Thyroid gland (tissue), 4 donors: Measurements from ENCODE around the gene CNKSR1. TPM values are rescaled to one million over a fixed set of nuclear protein-coding genes. Genes with fewer than 3 reads are reported as not detected.
A peak's percentile ranks its signal among the peaks of the same experiment; 100 is the strongest.

Source experiments
- DNase-seq, 2 donors: peaks; one replicate each; pipeline ENCODE4 v3.0.0-alpha.2; 2019
- H3K27ac ChIP-seq, 3 donors: fragments of 200-600 bp; sonication (generic); 1 replicate in 2 of 3; 2 replicates in 1 of 3; pipeline ENCODE4 v1.5.1; 2016 to 2019; ENCODE audit warnings: mild to moderate bottlenecking in 1 of 3, moderate library complexity in 1 of 3
- H3K27me3 ChIP-seq: fragments of 200-600 bp; sonication (generic); one replicate; pipeline ENCODE4 v1.5.1; 2019
- H3K36me3 ChIP-seq, 2 donors: fragments of 200-600 bp; sonication (generic); one replicate each; pipeline ENCODE4 v1.5.1; 2016 to 2019
- H3K4me1 ChIP-seq, 2 donors: fragments of 200-600 bp; sonication (generic); one replicate each; pipeline ENCODE4 v1.5.1; 2017 to 2019
- H3K4me3 ChIP-seq, 3 donors: fragments of 200-600 bp; sonication (generic); replicated peaks in 1 of 3; 1 replicate in 2 of 3; 2 replicates in 1 of 3; pipeline ENCODE4 v1.5.1; 2016; ENCODE audit warnings: mild to moderate bottlenecking in 1 of 3
- H3K9me3 ChIP-seq: fragments of 200-600 bp; sonication (generic); one replicate; pipeline ENCODE4 v1.5.1; 2017
- POLR2A ChIP-seq, 2 donors: fragments of 450-650 bp; IDR thresholded peaks; one replicate each; pipeline ENCODE4 v1.6.1; 2017; ENCODE audit warnings: antibody characterized with exemption in 2 of 2, mild to moderate bottlenecking in 2 of 2, moderate library complexity in 1 of 2
- WGBS, 2 donors: methylation state at CpG; one replicate each; pipeline ENCODE4 v1.1.5; 2017; 5-methylcytosine and 5-hydroxymethylcytosine counted together
- intact Hi-C: fragments of 100-400 bp; cut with DNase I; formaldehyde crosslinking; loops from one replicate; pipeline ENCODE4 v1.15.1; 2023
- total RNA-seq, 4 donors: library from RNA; depleted of rRNA; stranded (reverse); fragments of >200 nt; gene quantifications; one replicate each; pipeline ENCODE4 v1.2.3, GENCODE V29; 2016
- TF ChIP-seq, protein P1 (sequence below), 6 experiments: fragments of 200-600 bp in 3 of 6; fragments of 450-650 bp in 3 of 6; sonication (generic) in 3 of 6; IDR thresholded peaks; one replicate each; pipeline ENCODE4 v1.5.1; 2016 to 2019; ENCODE audit warnings: antibody characterized with exemption in 6 of 6, mild to moderate bottlenecking in 2 of 6, inconsistent platforms in 1 of 6, moderate library complexity in 1 of 6

The CNKSR1 gene
- total RNA-seq, 4 donors from 2014 or later, result 20.0 to 81.2 (median 31.6) TPM

DNA sequence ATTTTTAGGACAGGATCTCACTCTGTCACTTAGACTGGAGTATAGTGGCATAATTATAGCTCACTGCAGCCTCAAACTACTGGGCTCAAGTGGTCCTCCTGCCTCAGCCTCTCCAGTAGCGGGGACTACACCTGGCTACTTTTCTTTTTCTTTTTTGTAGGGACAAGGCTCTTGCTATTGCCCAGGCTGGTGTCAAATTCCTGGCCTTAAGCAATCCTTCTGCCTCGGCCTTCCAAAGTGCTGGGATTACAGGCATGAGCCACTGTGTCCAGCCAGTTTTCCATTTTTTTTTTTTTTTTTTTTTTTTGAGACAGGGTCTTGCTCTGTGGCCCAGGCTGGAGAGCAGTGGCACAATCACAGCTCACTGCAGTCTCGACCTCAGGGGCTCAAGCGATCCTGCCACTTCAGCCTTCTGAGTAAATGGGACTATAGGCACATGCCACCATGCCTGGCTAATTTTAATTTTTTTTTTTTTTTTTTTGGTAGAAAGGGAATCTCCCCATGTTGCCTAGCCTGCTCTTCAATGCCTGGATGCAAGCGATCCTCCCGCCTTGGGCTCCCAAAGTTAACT, 36.1 kb downstream of the CNKSR1 start:
- no peak for TF ChIP-seq POLR2A (IDR thresholded peaks at IDR 0.05)
- TF ChIP-seq, protein P1, sequence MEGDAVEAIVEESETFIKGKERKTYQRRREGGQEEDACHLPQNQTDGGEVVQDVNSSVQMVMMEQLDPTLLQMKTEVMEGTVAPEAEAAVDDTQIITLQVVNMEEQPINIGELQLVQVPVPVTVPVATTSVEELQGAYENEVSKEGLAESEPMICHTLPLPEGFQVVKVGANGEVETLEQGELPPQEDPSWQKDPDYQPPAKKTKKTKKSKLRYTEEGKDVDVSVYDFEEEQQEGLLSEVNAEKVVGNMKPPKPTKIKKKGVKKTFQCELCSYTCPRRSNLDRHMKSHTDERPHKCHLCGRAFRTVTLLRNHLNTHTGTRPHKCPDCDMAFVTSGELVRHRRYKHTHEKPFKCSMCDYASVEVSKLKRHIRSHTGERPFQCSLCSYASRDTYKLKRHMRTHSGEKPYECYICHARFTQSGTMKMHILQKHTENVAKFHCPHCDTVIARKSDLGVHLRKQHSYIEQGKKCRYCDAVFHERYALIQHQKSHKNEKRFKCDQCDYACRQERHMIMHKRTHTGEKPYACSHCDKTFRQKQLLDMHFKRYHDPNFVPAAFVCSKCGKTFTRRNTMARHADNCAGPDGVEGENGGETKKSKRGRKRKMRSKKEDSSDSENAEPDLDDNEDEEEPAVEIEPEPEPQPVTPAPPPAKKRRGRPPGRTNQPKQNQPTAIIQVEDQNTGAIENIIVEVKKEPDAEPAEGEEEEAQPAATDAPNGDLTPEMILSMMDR (IDR thresholded peaks at IDR 0.05), result no peak
- WGBS, 2 donors, result 84 to 85% methylated on average over 6 of the region's 6 CpGs
- H3K9me3 ChIP-seq, result no peaks in the 10 kb centered on the region
- H3K4me3 ChIP-seq, result no peak overlapping the region
- H3K27me3 ChIP-seq, result no peaks in the 10 kb centered on the region
- H3K36me3 ChIP-seq, result no peaks in the 10 kb centered on the region
- H3K27ac ChIP-seq, result no peak overlapping the region
- H3K4me1 ChIP-seq, result peaks cover 5 to 10% of the 10 kb centered on the region in 2 donors
- DNase-seq, result peak in 1 of 2 donors; percentile 8
- intact Hi-C loops, result no loop called here

DNA sequence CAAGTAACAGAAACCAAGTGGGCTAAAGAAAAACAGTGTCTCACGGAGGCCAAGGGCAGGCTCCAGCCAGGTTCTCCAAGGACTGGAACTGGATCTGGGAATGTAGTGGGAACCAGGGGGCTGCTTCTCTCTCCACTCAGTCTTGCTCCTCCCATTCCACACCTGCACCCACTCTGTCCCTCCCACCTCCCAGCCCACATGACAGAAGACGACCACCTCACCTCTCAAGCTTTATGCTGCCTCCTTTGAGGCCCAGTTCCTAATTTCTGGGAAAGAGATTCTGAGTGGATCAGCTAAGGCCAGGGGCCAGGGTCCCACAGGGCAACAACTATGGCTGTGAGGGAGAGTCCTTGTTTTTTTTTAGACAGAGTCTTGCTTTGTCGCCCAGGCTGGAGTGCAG, 38.0 kb downstream of the CNKSR1 start:
- TF ChIP-seq, protein P1 (IDR thresholded peaks at IDR 0.05), result no peak
- TF ChIP-seq POLR2A (IDR thresholded peaks at IDR 0.05), result no peak

DNA sequence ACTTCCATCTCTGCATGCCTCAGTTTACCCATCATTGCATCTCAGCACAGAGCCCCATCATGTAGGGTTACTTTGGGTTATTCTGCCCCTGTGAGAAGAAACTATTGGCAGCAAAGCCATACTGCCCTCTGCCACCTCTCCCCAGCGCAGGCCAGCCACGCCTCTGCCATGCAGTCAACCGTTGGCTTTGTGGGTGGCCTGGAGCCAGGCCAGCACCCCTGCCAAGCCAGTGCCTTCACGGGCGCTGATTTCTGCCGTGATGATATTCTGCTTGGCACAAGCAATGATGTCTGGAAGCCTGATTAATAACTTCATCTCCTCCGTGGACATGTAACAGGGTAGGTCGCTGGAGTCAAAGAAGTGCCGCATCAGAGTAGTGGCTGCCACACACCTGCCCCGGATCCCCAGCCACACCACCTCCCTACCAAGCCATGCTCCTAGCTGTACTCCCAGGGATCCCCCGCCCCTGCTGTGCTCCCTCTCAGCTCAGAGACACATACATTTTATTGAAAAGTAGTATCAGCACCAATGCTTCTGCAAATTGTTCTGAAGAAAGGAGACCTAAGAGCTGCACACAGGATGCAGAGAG, 41.7 kb downstream of the CNKSR1 start:
- no peak overlapping the region for H3K4me3 ChIP-seq
- H3K27me3 ChIP-seq, result no peaks in the 10 kb centered on the region
- 10 to 36% methylated on average over 6 to 10 of the region's 11 CpGs for WGBS, 2 donors
- H3K36me3 ChIP-seq, result no peaks in the 10 kb centered on the region
- intact Hi-C loops, result no loop called here
- H3K4me1 ChIP-seq, result peaks cover 12 to 24% of the 10 kb centered on the region in 2 donors
- no peak for TF ChIP-seq POLR2A (IDR thresholded peaks at IDR 0.05)
- TF ChIP-seq, protein P1 (IDR thresholded peaks at IDR 0.05), result no peak
- H3K27ac ChIP-seq, result peak overlapping the region; percentile 7 to 27 (median 23)
- DNase-seq, result peak; percentile 96 to 97
- no peaks in the 10 kb centered on the region for H3K9me3 ChIP-seq

More for the DNA sequence above, 38.0 kb downstream of the CNKSR1 start:
- no peaks in the 10 kb centered on the region for H3K36me3 ChIP-seq
- no peak overlapping the region for H3K4me3 ChIP-seq
- WGBS, 2 donors, result 43 to 49% methylated on average over 3 of the region's 3 CpGs
- H3K4me1 ChIP-seq, result peaks cover 12 to 16% of the 10 kb centered on the region in 2 donors
- intact Hi-C loops, result no loop called here
- H3K27ac ChIP-seq, result peak overlapping the region; percentile 17 to 63 (median 34)
- no peaks in the 10 kb centered on the region for H3K9me3 ChIP-seq
- H3K27me3 ChIP-seq, result no peaks in the 10 kb centered on the region
- DNase-seq, result no peak

DNA sequence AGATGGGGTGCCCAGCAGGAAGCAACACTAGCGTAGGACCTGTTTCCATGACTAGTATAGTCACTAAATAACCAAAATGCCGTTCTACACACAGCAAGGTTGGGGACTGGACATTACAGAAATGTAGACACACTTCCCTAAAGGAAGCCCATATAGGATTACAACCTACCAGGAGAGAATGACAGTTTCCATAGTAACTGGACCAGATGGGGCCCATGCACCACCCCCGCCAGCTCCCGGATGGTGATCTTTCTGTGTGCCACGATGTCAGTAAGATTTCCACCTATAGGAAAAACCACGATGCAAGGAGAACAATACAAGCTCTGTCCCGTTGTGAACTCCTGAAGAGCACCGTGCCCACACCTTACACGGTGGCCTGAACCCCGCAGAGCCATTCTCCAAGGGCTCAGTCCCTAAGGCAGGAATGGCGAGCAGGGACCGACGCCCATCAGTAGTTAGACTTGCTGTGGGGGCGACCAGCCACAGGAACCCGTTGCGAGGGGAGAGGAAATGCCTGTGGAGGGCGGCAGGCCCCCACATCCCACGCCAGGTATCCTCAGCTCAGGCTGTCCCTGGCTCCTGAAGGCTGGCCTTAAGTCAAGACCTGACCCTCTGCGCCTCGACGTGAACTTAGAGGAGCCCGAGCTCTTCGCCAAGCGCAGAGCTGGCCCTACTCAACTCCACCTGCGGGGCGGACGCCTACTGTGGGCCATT, 43.1 kb downstream of the CNKSR1 start:
- Histone ChIP-seq H3K9me3 (no peaks in the 10 kb centered on the region), H3K4me3 (no peak overlapping the region), H3K4me1 (peaks cover 13 to 19% of the 10 kb centered on the region in 2 donors), H3K27ac (no peak overlapping the region), H3K36me3 (no peaks in the 10 kb centered on the region), H3K27me3 (no peaks in the 10 kb centered on the region)
- WGBS, 2 donors, result 82 to 83% methylated on average over 26 to 27 of the region's 27 CpGs
- no peak for TF ChIP-seq POLR2A (IDR thresholded peaks at IDR 0.05)
- TF ChIP-seq, protein P1 (IDR thresholded peaks at IDR 0.05), result no peak
- DNase-seq, result no peak
- intact Hi-C loops, result no loop called here

DNA sequence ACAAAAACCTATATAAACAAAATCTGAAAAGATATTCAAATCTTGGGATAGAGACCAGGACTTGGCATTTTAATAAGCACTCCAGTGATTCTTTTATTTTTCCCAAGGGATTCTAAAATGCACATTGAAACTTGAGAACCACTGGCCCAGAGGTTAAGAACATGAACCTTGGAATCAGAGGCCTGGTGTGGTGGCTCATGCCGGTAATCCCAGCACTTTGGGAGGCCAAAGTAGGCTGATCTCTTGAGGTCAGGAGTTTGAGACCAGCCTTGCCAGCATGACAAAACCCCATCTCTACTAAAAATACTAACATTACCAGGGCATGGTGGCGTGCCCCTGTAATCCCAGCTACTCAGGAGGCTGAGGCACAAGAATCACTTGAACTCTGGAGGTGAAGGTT, 43.8 kb downstream of the CNKSR1 start:
- no peak for TF ChIP-seq POLR2A (IDR thresholded peaks at IDR 0.05)
- TF ChIP-seq, protein P1 (IDR thresholded peaks at IDR 0.05), result no peak
- no peak for DNase-seq
- no peaks in the 10 kb centered on the region for H3K9me3 ChIP-seq
- H3K27ac ChIP-seq, result no peak overlapping the region
- no peak overlapping the region for H3K4me3 ChIP-seq
- WGBS, 2 donors, result 86 to 93% methylated on average over 2 of the region's 2 CpGs
- H3K27me3 ChIP-seq, result no peaks in the 10 kb centered on the region
- intact Hi-C loops, result no loop called here
- H3K4me1 ChIP-seq, result peaks cover 17 to 20% of the 10 kb centered on the region in 2 donors
- no peaks in the 10 kb centered on the region for H3K36me3 ChIP-seq
